ENCODE results near the gene ST3GAL3.

The ST3GAL3 gene

DNA sequence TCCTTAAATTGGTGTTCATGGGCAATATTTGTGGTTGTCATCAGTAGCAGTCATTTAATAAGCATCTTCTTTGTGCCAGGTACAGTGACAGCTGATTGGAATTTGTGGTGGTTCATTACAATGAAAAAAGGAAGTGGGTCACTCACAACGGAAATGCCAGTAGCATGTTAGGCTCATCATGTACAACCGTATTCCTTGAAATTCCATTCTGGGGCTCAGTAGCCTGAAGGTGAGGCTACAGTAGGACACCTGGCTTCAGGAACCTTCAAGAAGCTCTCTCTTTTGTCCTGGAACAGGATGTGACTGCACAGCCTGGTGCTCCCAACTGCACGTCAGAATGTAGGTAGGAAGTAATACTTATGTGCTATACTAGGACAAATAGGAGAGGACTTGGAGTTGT, 93.9 kb downstream of the ST3GAL3 start:
- Histone ChIP-seq H3K4me3 (replicated peaks; ENCODE audit: insufficient read depth, low read length) (no peak overlapping the region), H3K27me3 (ENCODE audit: insufficient read depth, poor library complexity, severe bottlenecking) (no peaks in the 10 kb centered on the region), H3K27ac (replicated peaks) (no peak overlapping the region; the same call in 1 of the 2 replicates)
- TF ChIP-seq SPI1 (IDR thresholded peaks at IDR 0.05; ENCODE audit: borderline replicate concordance, low read depth) (peak; percentile 91), POLR2AphosphoS5 (IDR thresholded peaks at IDR 0.05; ENCODE audit: low read depth) (no peak)
- DNase-seq (ENCODE audit: low read depth in 1 of 2, low spot score in 1 of 2) = peak in 1 of 2 experiments; percentile 34

GRCh38 chr1:43802356-43802980, 95.1 kb downstream of the ST3GAL3 start:
- TF ChIP-seq, protein P1, sequence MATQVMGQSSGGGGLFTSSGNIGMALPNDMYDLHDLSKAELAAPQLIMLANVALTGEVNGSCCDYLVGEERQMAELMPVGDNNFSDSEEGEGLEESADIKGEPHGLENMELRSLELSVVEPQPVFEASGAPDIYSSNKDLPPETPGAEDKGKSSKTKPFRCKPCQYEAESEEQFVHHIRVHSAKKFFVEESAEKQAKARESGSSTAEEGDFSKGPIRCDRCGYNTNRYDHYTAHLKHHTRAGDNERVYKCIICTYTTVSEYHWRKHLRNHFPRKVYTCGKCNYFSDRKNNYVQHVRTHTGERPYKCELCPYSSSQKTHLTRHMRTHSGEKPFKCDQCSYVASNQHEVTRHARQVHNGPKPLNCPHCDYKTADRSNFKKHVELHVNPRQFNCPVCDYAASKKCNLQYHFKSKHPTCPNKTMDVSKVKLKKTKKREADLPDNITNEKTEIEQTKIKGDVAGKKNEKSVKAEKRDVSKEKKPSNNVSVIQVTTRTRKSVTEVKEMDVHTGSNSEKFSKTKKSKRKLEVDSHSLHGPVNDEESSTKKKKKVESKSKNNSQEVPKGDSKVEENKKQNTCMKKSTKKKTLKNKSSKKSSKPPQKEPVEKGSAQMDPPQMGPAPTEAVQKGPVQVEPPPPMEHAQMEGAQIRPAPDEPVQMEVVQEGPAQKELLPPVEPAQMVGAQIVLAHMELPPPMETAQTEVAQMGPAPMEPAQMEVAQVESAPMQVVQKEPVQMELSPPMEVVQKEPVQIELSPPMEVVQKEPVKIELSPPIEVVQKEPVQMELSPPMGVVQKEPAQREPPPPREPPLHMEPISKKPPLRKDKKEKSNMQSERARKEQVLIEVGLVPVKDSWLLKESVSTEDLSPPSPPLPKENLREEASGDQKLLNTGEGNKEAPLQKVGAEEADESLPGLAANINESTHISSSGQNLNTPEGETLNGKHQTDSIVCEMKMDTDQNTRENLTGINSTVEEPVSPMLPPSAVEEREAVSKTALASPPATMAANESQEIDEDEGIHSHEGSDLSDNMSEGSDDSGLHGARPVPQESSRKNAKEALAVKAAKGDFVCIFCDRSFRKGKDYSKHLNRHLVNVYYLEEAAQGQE (IDR thresholded peaks at IDR 0.05; ENCODE audit: insufficient replicate concordance, low read depth) = no peak
- TF ChIP-seq CTCF (IDR thresholded peaks at IDR 0.05; ENCODE audit: insufficient read depth, low read length) (no peak), GABPA (IDR thresholded peaks at IDR 0.05; ENCODE audit: low read depth) (no peak), POLR2AphosphoS5 (IDR thresholded peaks at IDR 0.05; ENCODE audit: low read depth) (no peak), SPI1 (IDR thresholded peaks at IDR 0.05; ENCODE audit: borderline replicate concordance, low read depth) (no peak)
- DNase-seq (ENCODE audit: low read depth in 1 of 2, low spot score in 1 of 2) = no peak
- H3K27me3 ChIP-seq (ENCODE audit: insufficient read depth, poor library complexity, severe bottlenecking) = no peaks in the 10 kb centered on the region
- no peak overlapping the region for H3K27ac ChIP-seq (replicated peaks)
- no peak overlapping the region for H3K4me3 ChIP-seq (replicated peaks; ENCODE audit: insufficient read depth, low read length)

DNA sequence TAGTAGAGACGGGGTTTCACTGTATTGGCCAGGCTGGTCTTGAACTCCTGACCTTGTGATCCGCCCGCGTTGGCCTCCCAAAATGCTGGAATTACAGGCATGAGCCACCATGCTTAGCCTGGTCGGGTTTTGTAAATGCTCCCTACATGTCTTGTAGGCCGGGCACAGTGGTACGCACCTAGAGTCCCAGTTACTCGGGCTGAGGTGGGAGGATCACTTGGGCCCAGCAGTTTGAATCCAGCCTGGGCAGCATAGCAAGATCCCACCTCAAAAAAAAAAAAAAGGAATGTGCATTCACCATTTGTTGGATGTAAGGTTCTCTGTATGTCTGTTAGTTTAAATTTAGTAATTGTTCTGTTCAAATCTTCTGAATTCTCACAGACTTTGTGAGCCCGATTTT, 95.8 kb downstream of the ST3GAL3 start:
- Histone ChIP-seq H3K4me3 (replicated peaks; ENCODE audit: insufficient read depth, low read length) (no peak overlapping the region), H3K27me3 (ENCODE audit: insufficient read depth, poor library complexity, severe bottlenecking) (no peaks in the 10 kb centered on the region)
- TF ChIP-seq POLR2AphosphoS5 (IDR thresholded peaks at IDR 0.05; ENCODE audit: low read depth) = no peak
- TF ChIP-seq SPI1 (IDR thresholded peaks at IDR 0.05; ENCODE audit: borderline replicate concordance, low read depth) = no peak
- TF ChIP-seq GABPA (IDR thresholded peaks at IDR 0.05; ENCODE audit: low read depth) = no peak
- TF ChIP-seq, protein P1 (IDR thresholded peaks at IDR 0.05; ENCODE audit: insufficient replicate concordance, low read depth) = no peak
- TF ChIP-seq CTCF (IDR thresholded peaks at IDR 0.05; ENCODE audit: insufficient read depth, low read length) = no peak

DNA sequence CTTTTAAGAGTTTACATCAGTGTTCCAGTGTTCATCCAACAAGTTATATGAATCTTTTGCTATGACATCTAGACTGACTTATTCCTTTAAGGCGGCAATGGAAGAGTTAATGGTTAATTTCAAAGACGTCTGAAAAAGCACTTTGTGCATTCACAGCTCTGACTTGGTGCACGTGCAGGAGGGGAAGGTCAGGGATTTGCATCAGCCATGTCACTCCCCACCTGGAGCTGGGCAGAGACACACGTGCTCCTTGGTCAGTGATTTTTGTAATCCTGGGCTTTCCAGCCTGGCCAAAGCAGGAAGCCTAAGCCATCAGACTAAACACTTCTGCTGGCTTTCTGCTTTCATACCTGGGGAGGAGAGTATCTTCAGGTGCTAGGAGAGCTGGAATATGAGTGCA, 96.3 kb downstream of the ST3GAL3 start:
- H3K4me3 ChIP-seq (replicated peaks; ENCODE audit: insufficient read depth, low read length) = no peak overlapping the region
- no peaks in the 10 kb centered on the region for H3K27me3 ChIP-seq (ENCODE audit: insufficient read depth, poor library complexity, severe bottlenecking)
- DNase-seq (ENCODE audit: low read depth in 1 of 2, low spot score in 1 of 2) = no peak
- no peak overlapping the region for H3K27ac ChIP-seq (replicated peaks)
- TF ChIP-seq GABPA (IDR thresholded peaks at IDR 0.05; ENCODE audit: low read depth) = no peak
- TF ChIP-seq, protein P1 (IDR thresholded peaks at IDR 0.05; ENCODE audit: insufficient replicate concordance, low read depth) = no peak
- no peak for TF ChIP-seq CTCF (IDR thresholded peaks at IDR 0.05; ENCODE audit: insufficient read depth, low read length)

More for the DNA sequence above, 95.8 kb downstream of the ST3GAL3 start:
- no peak overlapping the region for H3K27ac ChIP-seq (replicated peaks)
- DNase-seq (ENCODE audit: low read depth in 1 of 2, low spot score in 1 of 2) = no peak

Data from HL-60 (cell line).